GM10266 (cell line): Measurements from ENCODE around the gene OPA1.

Experiments used
- DNase-seq: peaks from one replicate; pipeline ENCODE4 v3.0.0; 2012; ENCODE audit errors: extremely low spot score
- TF ChIP-seq, protein P1 (sequence below): IDR thresholded peaks from 2 replicates; pipeline ENCODE4 v1.5.1; 2012; ENCODE audit warnings: mild to moderate bottlenecking, low read depth; ENCODE audit not compliant: control insufficient read depth, insufficient read depth; ENCODE audit errors: missing control alignments

Gene OPA1

DNA sequence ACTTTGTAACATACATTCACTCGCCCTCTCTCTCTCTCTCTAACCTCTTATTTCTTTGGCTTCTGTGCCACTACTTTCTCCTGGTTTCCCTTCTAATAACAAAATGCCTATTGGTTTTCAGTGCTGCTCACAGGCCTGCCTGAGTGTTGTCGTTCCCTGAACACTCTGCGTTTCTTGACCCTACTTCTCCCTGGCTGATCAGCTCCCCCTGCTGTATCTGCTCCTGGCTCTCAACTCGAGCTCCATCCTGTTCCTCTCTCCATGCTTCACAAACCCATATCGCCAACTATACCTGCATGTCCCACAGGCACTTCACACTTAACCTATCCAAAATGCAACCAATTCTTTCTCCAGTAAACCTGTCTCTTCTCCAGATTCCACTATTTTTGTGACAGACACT is 111.4 kb downstream of the OPA1 start:
- TF ChIP-seq, protein P1, sequence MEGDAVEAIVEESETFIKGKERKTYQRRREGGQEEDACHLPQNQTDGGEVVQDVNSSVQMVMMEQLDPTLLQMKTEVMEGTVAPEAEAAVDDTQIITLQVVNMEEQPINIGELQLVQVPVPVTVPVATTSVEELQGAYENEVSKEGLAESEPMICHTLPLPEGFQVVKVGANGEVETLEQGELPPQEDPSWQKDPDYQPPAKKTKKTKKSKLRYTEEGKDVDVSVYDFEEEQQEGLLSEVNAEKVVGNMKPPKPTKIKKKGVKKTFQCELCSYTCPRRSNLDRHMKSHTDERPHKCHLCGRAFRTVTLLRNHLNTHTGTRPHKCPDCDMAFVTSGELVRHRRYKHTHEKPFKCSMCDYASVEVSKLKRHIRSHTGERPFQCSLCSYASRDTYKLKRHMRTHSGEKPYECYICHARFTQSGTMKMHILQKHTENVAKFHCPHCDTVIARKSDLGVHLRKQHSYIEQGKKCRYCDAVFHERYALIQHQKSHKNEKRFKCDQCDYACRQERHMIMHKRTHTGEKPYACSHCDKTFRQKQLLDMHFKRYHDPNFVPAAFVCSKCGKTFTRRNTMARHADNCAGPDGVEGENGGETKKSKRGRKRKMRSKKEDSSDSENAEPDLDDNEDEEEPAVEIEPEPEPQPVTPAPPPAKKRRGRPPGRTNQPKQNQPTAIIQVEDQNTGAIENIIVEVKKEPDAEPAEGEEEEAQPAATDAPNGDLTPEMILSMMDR, result no peak
- DNase-seq, result no peak

DNA sequence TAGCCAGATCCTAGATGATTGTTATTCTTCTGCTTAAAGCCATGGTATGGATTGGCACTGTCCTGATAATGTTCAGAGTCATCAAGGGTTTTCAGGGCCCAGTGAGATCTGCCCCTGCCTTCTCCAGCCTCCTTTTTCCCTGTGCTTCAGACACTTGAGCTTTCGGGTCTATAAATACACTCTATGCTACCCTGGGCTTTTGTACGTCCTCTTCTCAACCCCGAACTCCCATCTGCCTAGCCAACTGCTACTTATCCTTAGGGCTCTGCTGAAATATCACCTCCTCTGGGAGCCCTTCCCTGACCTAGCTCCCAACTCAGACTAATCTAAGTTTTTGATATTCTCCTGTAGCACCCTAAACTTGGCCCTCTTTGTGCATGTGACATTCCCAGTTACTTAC is 115.3 kb downstream of the OPA1 start:
- TF ChIP-seq, protein P1, result no peak

DNA sequence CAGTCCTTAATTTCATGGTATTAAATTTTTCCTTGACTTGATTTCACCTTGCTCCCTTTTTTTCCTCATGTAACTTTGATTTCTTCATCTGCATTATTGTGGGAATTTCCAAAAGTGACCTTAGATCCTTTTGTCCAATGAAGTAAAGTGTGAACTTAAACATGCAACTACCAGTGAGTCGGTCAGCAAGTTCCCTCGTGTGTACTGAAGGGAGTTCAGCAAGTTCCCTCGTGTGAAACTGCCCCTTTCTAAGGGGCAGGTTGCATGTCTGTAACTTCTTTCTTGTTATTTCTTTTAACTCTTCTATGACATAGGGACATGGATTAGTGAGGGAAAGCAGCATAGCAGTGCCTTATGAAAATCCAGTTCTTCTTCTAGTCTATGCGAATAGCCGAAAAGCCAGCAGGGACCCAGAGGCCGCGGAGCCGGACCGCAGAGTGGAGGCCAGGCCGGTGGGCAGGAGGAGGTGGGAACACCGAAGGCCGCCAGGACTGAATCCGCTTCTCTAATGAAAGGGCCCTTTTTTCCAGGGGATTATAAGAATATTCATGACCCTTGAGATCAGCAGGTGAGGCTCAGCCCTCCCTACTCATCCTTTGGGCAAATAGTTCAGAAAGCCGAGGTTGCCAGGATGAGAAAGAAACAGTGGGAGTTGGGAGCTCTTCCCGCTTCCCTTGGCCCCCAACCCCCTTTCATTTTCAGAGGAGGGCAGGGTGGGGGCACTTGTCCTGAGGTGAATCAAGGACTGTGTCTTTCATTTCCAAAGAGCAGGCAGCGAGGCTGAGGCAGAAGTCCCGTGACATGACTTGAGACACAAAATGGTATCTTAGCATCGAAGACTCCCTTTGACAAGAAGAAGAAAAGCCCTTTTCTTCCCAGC is 117.5 kb downstream of the OPA1 start:
- TF ChIP-seq, protein P1, result no peak
- no peak for DNase-seq

More for the DNA sequence above, 115.3 kb downstream of the OPA1 start:
- no peak for DNase-seq

DNA sequence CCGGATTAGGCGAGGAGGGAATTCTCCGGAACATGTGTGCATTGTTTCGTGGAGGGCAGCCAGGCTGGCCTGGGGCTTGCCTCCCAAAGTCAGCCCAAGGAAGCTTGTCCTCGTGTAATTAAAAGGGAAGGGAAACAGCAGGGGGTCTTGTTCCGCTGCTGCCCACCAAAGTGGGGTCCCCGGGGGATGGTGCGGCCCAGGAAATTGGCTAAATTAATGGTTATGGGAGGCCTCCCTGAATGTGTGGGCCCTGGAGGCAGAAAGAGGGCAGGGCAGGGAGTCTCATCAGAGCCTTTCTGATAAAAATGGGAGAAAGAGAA is 118.1 kb downstream of the OPA1 start:
- TF ChIP-seq, protein P1, result no peak
- no peak for DNase-seq

DNA sequence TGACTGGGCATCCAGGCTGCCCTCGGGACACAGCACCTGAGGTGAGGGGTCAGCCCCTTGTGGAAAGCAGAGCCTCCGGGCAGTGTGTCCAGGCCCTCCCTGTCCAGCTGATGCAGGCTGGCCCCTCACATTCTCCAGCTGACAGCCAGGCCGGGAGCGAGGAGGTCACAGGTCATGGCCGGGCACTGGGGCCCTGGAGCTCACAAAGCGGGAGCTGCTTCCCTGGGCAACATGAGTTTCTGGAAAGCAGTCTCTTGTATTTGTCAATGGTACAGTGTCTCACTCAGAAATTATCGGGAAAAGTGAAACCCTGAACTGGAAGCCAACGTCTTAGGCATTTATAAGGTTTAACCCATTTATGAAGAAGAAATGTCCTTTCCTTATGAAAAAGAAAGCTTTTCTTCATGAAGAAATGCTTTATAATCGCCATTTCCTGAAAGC is 118.5 kb downstream of the OPA1 start:
- no peak for DNase-seq
- TF ChIP-seq, protein P1, result no peak

DNA sequence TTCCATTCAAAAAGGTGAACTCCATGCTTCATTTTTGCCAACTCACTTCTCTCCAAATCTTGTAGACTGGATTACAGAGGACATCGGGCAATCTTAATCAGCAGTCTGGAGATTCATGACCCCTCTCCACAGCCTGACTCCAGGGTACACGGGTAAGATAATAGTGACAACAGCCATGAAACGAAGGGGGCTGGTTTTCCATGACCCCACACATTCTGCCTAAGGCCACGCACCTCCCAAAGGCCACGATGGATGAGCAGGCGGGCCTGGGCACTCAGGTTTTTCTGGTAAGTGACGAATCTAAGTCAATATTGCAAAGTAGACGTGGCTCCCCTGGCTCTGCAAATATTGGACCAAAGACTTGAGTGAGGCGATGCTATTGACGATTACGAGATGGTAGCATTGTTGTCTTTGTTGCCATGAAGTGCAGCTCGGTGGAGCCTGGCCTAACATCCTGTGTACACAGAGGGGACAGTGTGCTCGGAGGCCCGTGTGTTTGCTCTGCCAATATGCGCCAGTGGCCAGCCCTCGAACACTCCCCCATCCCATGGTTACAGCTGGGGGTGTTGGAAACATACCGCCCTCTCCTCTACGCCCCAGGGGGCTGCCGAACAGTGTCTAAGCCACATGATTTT is 119.1 kb downstream of the OPA1 start:
- TF ChIP-seq, protein P1, result no peak
- no peak for DNase-seq

DNA sequence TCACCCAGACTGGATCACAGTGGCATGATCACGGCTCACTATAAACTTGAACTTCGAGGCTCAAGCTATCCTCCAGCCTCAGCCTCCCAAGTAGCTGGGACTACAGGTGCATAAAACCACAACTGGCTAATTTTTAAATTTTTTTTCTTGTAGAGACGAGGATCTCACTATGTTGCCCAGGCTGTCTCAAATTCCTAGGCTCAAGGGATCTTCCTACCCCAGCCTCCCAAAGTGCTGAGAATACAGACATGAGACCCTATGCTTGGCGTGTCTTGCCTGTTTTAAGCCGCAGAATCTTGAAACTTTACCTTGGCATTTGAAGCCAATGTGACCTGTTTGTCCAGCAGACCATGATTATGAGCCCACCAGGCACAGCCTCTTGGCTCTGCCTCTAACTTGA is 119.9 kb downstream of the OPA1 start:
- no peak for DNase-seq
- TF ChIP-seq, protein P1, result no peak
